Astrocyte (in vitro differentiated cells and primary cell): ENCODE results near the gene COQ8A. TPM values are rescaled to one million over a fixed set of nuclear protein-coding genes. Genes with fewer than 3 reads are reported as not detected.

ENCODE experiments used
- DNase-seq: peaks from one replicate; pipeline ENCODE4 v3.0.0-alpha.2; 2010; ENCODE audit warnings: low read depth
- FAIRE-seq: peaks from 2 replicates; lab custom pipeline; 2011; peaks lifted over from hg19 to GRCh38; lab: Jason Lieb, UNC
- H2AFZ ChIP-seq: 2 replicates; pipeline ENCODE4 v1.6.0; 2012; ENCODE audit warnings: low read depth, low read length, inconsistent platforms
- H3K27ac ChIP-seq: 2 replicates; pipeline ENCODE4 v1.5.1; 2011; ENCODE audit warnings: low read depth, low read length, inconsistent platforms
- H3K27me3 ChIP-seq: 2 replicates; pipeline ENCODE4 v1.6.0; 2011; ENCODE audit warnings: low read length, inconsistent platforms; ENCODE audit not compliant: insufficient read depth
- H3K36me3 ChIP-seq: 2 replicates; pipeline ENCODE4 v1.5.1; 2011; ENCODE audit warnings: low read length, inconsistent platforms; ENCODE audit not compliant: insufficient read depth
- H3K4me1 ChIP-seq: 2 replicates; pipeline ENCODE4 v1.5.1; 2011; ENCODE audit warnings: low read length, inconsistent platforms; ENCODE audit not compliant: insufficient read depth
- H3K4me2 ChIP-seq: 2 replicates; pipeline ENCODE4 v1.6.0; 2012; ENCODE audit warnings: low read length, inconsistent platforms
- H3K4me3 ChIP-seq: 2 replicates; pipeline ENCODE4 v1.5.1; 2011; ENCODE audit warnings: low read depth, mild to moderate bottlenecking, low read length, inconsistent platforms; ENCODE audit not compliant: insufficient read depth
- H3K79me2 ChIP-seq: 2 replicates; pipeline ENCODE4 v1.6.0; 2012; ENCODE audit warnings: mild to moderate bottlenecking, low read length, inconsistent platforms; ENCODE audit not compliant: insufficient read depth
- H3K9ac ChIP-seq: 2 replicates; pipeline ENCODE4 v1.6.0; 2012; ENCODE audit warnings: mild to moderate bottlenecking, low read length, inconsistent platforms
- H3K9me3 ChIP-seq: 2 replicates; pipeline ENCODE4 v1.5.1; 2012; ENCODE audit warnings: low read depth, mild to moderate bottlenecking, low read length, inconsistent platforms; ENCODE audit not compliant: insufficient read depth
- H4K20me1 ChIP-seq: 2 replicates; pipeline ENCODE4 v1.6.0; 2012; ENCODE audit warnings: low read length, inconsistent platforms; ENCODE audit not compliant: insufficient read depth
- H3K27ac Mint-ChIP-seq: one replicate; pipeline ENCODE4 v1.8.0; 2021; ENCODE audit warnings: mild to moderate bottlenecking, mixed read lengths; ENCODE audit not compliant: unreplicated experiment
- H3K27me3 Mint-ChIP-seq: one replicate; pipeline ENCODE4 v1.8.0; 2021; ENCODE audit warnings: low read depth, mixed read lengths; ENCODE audit not compliant: unreplicated experiment
- H3K36me3 Mint-ChIP-seq: one replicate; pipeline ENCODE4 v1.8.0; 2021; ENCODE audit warnings: low read depth, mixed read lengths; ENCODE audit not compliant: unreplicated experiment
- H3K4me1 Mint-ChIP-seq: one replicate; pipeline ENCODE4 v1.8.0; 2021; ENCODE audit warnings: low read depth, mixed read lengths; ENCODE audit not compliant: unreplicated experiment
- H3K4me3 Mint-ChIP-seq: one replicate; pipeline ENCODE4 v1.8.0; 2021; ENCODE audit warnings: mild to moderate bottlenecking, moderate library complexity, mixed read lengths; ENCODE audit not compliant: unreplicated experiment
- H3K9me3 Mint-ChIP-seq: one replicate; pipeline ENCODE4 v1.8.0; 2021; ENCODE audit warnings: mild to moderate bottlenecking, mixed read lengths; ENCODE audit not compliant: unreplicated experiment
- CTCF ChIP-seq: IDR thresholded peaks from 2 replicates; pipeline ENCODE4 v1.5.1; 2011; ENCODE audit warnings: low read depth, mild to moderate bottlenecking, inconsistent platforms, low read length, moderate library complexity; ENCODE audit not compliant: insufficient read depth
- EZH2 ChIP-seq: IDR thresholded peaks from 2 replicates; pipeline ENCODE4 v1.6.1; 2012; ENCODE audit warnings: mild to moderate bottlenecking, low read length, inconsistent platforms; ENCODE audit not compliant: insufficient read depth
- total RNA-seq: library from RNA; stranded (reverse); gene quantifications from 2 replicates; pipeline ENCODE4 v1.2.1, GENCODE V29; 2021

Gene COQ8A
- total RNA-seq, 1 donor from 2014 or later, result 8.2 TPM

GRCh38 chr1:227003165-227003564, 63.1 kb downstream of the COQ8A start:
- H3K36me3 Mint-ChIP-seq, result peaks cover 23% of the 10 kb centered on the region
- no peak overlapping the region for H3K27ac ChIP-seq
- no peaks in the 10 kb centered on the region for H3K27me3 Mint-ChIP-seq
- no peaks in the 10 kb centered on the region for H3K9me3 ChIP-seq
- FAIRE-seq, result no peak
- H3K4me2 ChIP-seq, result no peak overlapping the region
- no peak overlapping the region for H2AFZ ChIP-seq
- no peaks in the 10 kb centered on the region for H3K27me3 ChIP-seq
- H4K20me1 ChIP-seq, result no peaks in the 10 kb centered on the region
- no peak for DNase-seq
- no peaks in the 10 kb centered on the region for H3K36me3 ChIP-seq
- H3K9me3 Mint-ChIP-seq, result no peaks in the 10 kb centered on the region
- no peak overlapping the region for H3K27ac Mint-ChIP-seq
- H3K9ac ChIP-seq, result no peak overlapping the region
- no peaks in the 10 kb centered on the region for H3K4me1 Mint-ChIP-seq
- H3K79me2 ChIP-seq, result no peaks in the 10 kb centered on the region
- no peak overlapping the region for H3K4me3 ChIP-seq
- TF ChIP-seq EZH2 (no peak), CTCF (no peak)
- no peak overlapping the region for H3K4me3 Mint-ChIP-seq
- H3K4me1 ChIP-seq, result no peaks in the 10 kb centered on the region

- Histone ChIP-seq H3K79me2 (no peaks in the 10 kb centered on the region), H3K4me2 (no peak overlapping the region), H3K9me3 (no peaks in the 10 kb centered on the region), H3K27me3 (no peaks in the 10 kb centered on the region), H4K20me1 (no peaks in the 10 kb centered on the region), H3K36me3 (no peaks in the 10 kb centered on the region), H3K9ac (no peak overlapping the region), H3K4me3 (no peak overlapping the region), H3K27ac (no peak overlapping the region), H3K4me1 (no peaks in the 10 kb centered on the region), H2AFZ (no peak overlapping the region)
- no peak for DNase-seq
- Mint-ChIP-seq H3K4me3 (no peak overlapping the region), H3K36me3 (peaks cover 20% of the 10 kb centered on the region), H3K9me3 (no peaks in the 10 kb centered on the region), H3K4me1 (no peaks in the 10 kb centered on the region), H3K27ac (no peak overlapping the region), H3K27me3 (no peaks in the 10 kb centered on the region)
- no peak for FAIRE-seq
- TF ChIP-seq EZH2 (no peak), CTCF (no peak)
Observed at GRCh38 chr1:227004796-227005195, 64.7 kb downstream of the COQ8A start.

GRCh38 chr1:227006226-227006796, 66.2 kb downstream of the COQ8A start:
- H3K36me3 ChIP-seq, result peaks cover 6% of the 10 kb centered on the region
- H3K4me1 ChIP-seq, result no peaks in the 10 kb centered on the region
- no peaks in the 10 kb centered on the region for H3K4me1 Mint-ChIP-seq
- no peak overlapping the region for H3K4me3 ChIP-seq
- TF ChIP-seq EZH2, result no peak
- TF ChIP-seq CTCF, result no peak
- H3K36me3 Mint-ChIP-seq, result peaks cover 14% of the 10 kb centered on the region
- H3K9ac ChIP-seq, result no peak overlapping the region
- H3K4me2 ChIP-seq, result no peak overlapping the region
- no peak overlapping the region for H3K27ac Mint-ChIP-seq
- no peaks in the 10 kb centered on the region for H3K27me3 ChIP-seq
- H3K79me2 ChIP-seq, result no peaks in the 10 kb centered on the region
- H3K27me3 Mint-ChIP-seq, result no peaks in the 10 kb centered on the region
- no peaks in the 10 kb centered on the region for H4K20me1 ChIP-seq
- H3K9me3 ChIP-seq, result no peaks in the 10 kb centered on the region
- no peak for FAIRE-seq
- H2AFZ ChIP-seq, result no peak overlapping the region
- no peak overlapping the region for H3K4me3 Mint-ChIP-seq
- H3K27ac ChIP-seq, result no peak overlapping the region
- H3K9me3 Mint-ChIP-seq, result no peaks in the 10 kb centered on the region
- no peak for DNase-seq
